ENCODE results near the gene TTLL11. TPM values are rescaled to one million over a fixed set of nuclear protein-coding genes. Genes with fewer than 3 reads are reported as not detected.

TTLL11 gene
- total and polyA plus RNA-seq, 2 of the 8 experiments (the other 6 are each of a cell fraction or from before 2014, with no cell fraction given), result 0.56 to 0.80 TPM

DNA sequence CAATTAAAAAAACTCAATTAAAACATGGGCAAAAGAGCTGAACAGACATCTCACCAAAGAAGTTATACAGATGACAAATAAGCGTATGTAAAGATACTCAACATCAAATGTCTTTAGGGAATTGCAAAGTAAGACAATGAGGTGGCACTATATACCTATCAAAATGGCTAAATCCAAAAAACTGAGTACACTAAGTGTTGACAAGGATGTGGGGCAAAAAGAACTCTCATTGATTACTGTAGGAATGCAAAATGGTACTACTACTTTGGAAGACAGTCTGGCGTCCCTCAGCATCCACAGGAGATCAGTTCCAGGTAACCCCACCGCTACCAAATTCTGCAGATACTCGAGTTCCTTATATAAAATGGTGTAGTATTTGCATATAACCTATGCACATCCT lies 243.6 kb downstream of the TTLL11 start (continued):
- TF ChIP-seq ATF2 (IDR thresholded peaks at IDR 0.05; ENCODE audit: low read length) (no peak), SP2 (IDR thresholded peaks at IDR 0.05; ENCODE audit: low read length) (no peak), EZH2 (IDR thresholded peaks at IDR 0.05; ENCODE audit: low read depth, low read length, severe bottlenecking) (no peak), KDM4A (IDR thresholded peaks at IDR 0.05; ENCODE audit: low read depth, low read length, severe bottlenecking) (no peak), EGR1 (IDR thresholded peaks at IDR 0.05; ENCODE audit: borderline replicate concordance, low read depth, low read length) (no peak), JUN (IDR thresholded peaks at IDR 0.05; ENCODE audit: low read depth, low read length) (no peak), TAF1 (IDR thresholded peaks at IDR 0.05; ENCODE audit: low read depth, low read length) (no peak)
- TF ChIP-seq, protein P1, sequence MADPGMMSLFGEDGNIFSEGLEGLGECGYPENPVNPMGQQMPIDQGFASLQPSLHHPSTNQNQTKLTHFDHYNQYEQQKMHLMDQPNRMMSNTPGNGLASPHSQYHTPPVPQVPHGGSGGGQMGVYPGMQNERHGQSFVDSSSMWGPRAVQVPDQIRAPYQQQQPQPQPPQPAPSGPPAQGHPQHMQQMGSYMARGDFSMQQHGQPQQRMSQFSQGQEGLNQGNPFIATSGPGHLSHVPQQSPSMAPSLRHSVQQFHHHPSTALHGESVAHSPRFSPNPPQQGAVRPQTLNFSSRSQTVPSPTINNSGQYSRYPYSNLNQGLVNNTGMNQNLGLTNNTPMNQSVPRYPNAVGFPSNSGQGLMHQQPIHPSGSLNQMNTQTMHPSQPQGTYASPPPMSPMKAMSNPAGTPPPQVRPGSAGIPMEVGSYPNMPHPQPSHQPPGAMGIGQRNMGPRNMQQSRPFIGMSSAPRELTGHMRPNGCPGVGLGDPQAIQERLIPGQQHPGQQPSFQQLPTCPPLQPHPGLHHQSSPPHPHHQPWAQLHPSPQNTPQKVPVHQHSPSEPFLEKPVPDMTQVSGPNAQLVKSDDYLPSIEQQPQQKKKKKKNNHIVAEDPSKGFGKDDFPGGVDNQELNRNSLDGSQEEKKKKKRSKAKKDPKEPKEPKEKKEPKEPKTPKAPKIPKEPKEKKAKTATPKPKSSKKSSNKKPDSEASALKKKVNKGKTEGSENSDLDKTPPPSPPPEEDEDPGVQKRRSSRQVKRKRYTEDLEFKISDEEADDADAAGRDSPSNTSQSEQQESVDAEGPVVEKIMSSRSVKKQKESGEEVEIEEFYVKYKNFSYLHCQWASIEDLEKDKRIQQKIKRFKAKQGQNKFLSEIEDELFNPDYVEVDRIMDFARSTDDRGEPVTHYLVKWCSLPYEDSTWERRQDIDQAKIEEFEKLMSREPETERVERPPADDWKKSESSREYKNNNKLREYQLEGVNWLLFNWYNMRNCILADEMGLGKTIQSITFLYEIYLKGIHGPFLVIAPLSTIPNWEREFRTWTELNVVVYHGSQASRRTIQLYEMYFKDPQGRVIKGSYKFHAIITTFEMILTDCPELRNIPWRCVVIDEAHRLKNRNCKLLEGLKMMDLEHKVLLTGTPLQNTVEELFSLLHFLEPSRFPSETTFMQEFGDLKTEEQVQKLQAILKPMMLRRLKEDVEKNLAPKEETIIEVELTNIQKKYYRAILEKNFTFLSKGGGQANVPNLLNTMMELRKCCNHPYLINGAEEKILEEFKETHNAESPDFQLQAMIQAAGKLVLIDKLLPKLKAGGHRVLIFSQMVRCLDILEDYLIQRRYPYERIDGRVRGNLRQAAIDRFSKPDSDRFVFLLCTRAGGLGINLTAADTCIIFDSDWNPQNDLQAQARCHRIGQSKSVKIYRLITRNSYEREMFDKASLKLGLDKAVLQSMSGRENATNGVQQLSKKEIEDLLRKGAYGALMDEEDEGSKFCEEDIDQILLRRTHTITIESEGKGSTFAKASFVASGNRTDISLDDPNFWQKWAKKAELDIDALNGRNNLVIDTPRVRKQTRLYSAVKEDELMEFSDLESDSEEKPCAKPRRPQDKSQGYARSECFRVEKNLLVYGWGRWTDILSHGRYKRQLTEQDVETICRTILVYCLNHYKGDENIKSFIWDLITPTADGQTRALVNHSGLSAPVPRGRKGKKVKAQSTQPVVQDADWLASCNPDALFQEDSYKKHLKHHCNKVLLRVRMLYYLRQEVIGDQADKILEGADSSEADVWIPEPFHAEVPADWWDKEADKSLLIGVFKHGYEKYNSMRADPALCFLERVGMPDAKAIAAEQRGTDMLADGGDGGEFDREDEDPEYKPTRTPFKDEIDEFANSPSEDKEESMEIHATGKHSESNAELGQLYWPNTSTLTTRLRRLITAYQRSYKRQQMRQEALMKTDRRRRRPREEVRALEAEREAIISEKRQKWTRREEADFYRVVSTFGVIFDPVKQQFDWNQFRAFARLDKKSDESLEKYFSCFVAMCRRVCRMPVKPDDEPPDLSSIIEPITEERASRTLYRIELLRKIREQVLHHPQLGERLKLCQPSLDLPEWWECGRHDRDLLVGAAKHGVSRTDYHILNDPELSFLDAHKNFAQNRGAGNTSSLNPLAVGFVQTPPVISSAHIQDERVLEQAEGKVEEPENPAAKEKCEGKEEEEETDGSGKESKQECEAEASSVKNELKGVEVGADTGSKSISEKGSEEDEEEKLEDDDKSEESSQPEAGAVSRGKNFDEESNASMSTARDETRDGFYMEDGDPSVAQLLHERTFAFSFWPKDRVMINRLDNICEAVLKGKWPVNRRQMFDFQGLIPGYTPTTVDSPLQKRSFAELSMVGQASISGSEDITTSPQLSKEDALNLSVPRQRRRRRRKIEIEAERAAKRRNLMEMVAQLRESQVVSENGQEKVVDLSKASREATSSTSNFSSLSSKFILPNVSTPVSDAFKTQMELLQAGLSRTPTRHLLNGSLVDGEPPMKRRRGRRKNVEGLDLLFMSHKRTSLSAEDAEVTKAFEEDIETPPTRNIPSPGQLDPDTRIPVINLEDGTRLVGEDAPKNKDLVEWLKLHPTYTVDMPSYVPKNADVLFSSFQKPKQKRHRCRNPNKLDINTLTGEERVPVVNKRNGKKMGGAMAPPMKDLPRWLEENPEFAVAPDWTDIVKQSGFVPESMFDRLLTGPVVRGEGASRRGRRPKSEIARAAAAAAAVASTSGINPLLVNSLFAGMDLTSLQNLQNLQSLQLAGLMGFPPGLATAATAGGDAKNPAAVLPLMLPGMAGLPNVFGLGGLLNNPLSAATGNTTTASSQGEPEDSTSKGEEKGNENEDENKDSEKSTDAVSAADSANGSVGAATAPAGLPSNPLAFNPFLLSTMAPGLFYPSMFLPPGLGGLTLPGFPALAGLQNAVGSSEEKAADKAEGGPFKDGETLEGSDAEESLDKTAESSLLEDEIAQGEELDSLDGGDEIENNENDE (IDR thresholded peaks at IDR 0.05; ENCODE audit: insufficient replicate concordance, low read length), result no peak

Measured in H1 (cell line).